Left colon (tissue), 2 donors: ENCODE data around the gene DIAPH1. TPM values are rescaled to one million over a fixed set of nuclear protein-coding genes. Genes with fewer than 3 reads are reported as not detected.

ENCODE experiments used
- ATAC-seq: fragments of 200-7000 bp; cut with Tn5 transposase; one replicate; pipeline ENCODE4 v1.9.1; 2020; ENCODE audit warnings: mild to moderate bottlenecking, moderate library complexity
- DNase-seq, 2 donors: peaks; one replicate each; pipeline ENCODE4 v3.0.0-alpha.2; 2020
- intact Hi-C, 2 donors: fragments of 100-400 bp; cut with DNase I in 1 of 2; cut with micrococcal nuclease in 1 of 2; formaldehyde crosslinking; loops; one replicate each; pipeline versions ENCODE4 v1.11.2 to v1.14.0; 2022; cut with DNase I, micrococcal nuclease
- long read RNA-seq: library from polyadenylated mRNA; unstranded; transcript quantifications from one replicate; pipeline ENCODE4 v2.0.0, GENCODE V29; 2021
- total RNA-seq, 2 donors: library from RNA; stranded (reverse); fragmentation: NEBNext Ultra II Directional; extraction: Animal tissue kit (Norgen Biotek cat#: 25700); gene quantifications; one replicate each; pipeline ENCODE4 v1.2.1, GENCODE V29; 2021
- donor health status: DM: no; HTN: no; CAD: no.
- donor health status: DM: yes; HTN: yes; CAD: no.

Gene DIAPH1
- total RNA-seq, result 100 to 1,000 TPM; 105 to 108 TPM
- long read RNA-seq, partial matches to known transcripts, result 8 of 65 reads
- long read RNA-seq, other reads (novel, unspliced or antisense), result 55 of 65 reads

GRCh38 chr5:141618804-141619554 lies at the start of gene DIAPH1:
DIAPH1 (minus strand) TSS chr5:141619000; CDS start chr5:141618914, 86 bp downstream.
- intact Hi-C loops, result no loop called here
- DNase-seq (peak; percentile 98 to 99), ATAC-seq (peak; percentile 93)

GRCh38 chr5:141665995-141666940 lies 47.5 kb upstream of the DIAPH1 start:
- intact Hi-C loops, result no loop called here
- no peak for ATAC-seq
- no peak for DNase-seq

- DNase-seq (peak; percentile 74 to 87), ATAC-seq (peak; percentile 96)
- intact Hi-C loops, result no loop called here
These were observed 46.1 kb upstream of the DIAPH1 start for GRCh38 chr5:141664733-141665461.

- ATAC-seq, result no peak
- intact Hi-C loops, result no loop called here
These were observed 44.7 kb upstream of the DIAPH1 start for GRCh38 chr5:141663506-141663905.

GRCh38 chr5:141662028-141662427 lies 43.2 kb upstream of the DIAPH1 start:
- intact Hi-C loops, result no loop called here
- DNase-seq (no peak), ATAC-seq (no peak)

More at GRCh38 chr5:141663506-141663905, 44.7 kb upstream of the DIAPH1 start:
- DNase-seq, result no peak

GRCh38 chr5:141657937-141658545 lies 39.2 kb upstream of the DIAPH1 start:
- ATAC-seq, result no peak
- intact Hi-C loops, result no loop called here

GRCh38 chr5:141657404-141657803 lies 38.6 kb upstream of the DIAPH1 start:
- ATAC-seq (no peak), DNase-seq (no peak)
- intact Hi-C loops, result no loop called here

More at GRCh38 chr5:141657937-141658545, 39.2 kb upstream of the DIAPH1 start:
- no peak for DNase-seq

GRCh38 chr5:141656396-141656795 lies 37.6 kb upstream of the DIAPH1 start:
- ATAC-seq, result no peak
- intact Hi-C loops, result no loop called here
- no peak for DNase-seq

GRCh38 chr5:141655020-141655419 lies 36.2 kb upstream of the DIAPH1 start:
- intact Hi-C loops, result no loop called here
- no peak for DNase-seq
- no peak for ATAC-seq

- ATAC-seq (no peak), DNase-seq (no peak)
- intact Hi-C loops, result no loop called here
These were observed 35.5 kb upstream of the DIAPH1 start for GRCh38 chr5:141654298-141654697.

GRCh38 chr5:141651728-141652105 lies 32.9 kb upstream of the DIAPH1 start:
- peak in 1 of 2 donors; percentile 30 for DNase-seq
- intact Hi-C loops, result no loop called here
- peak; percentile 12 for ATAC-seq

- DNase-seq (peak; percentile 89 to 94), ATAC-seq (peak; percentile 99)
- intact Hi-C loops, result no loop called here
These were observed 32.3 kb upstream of the DIAPH1 start, which contains the start of gene FCHSD1 for GRCh38 chr5:141650851-141651727. FCHSD1 (minus strand) TSS chr5:141651418; CDS start chr5:141651368, 50 bp downstream.

GRCh38 chr5:141649972-141650371 lies 31.2 kb upstream of the DIAPH1 start:
- intact Hi-C loops, result no loop called here
- no peak for ATAC-seq
- no peak for DNase-seq

GRCh38 chr5:141649056-141649688 lies 30.4 kb upstream of the DIAPH1 start:
- DNase-seq (no peak), ATAC-seq (no peak)
- intact Hi-C loops, result no loop called here

GRCh38 chr5:141647851-141648250 lies 29.1 kb upstream of the DIAPH1 start:
- DNase-seq (no peak), ATAC-seq (no peak)
- intact Hi-C loops, result no loop called here

GRCh38 chr5:141647242-141647641 lies 28.4 kb upstream of the DIAPH1 start:
- no peak for ATAC-seq
- intact Hi-C loops, result no loop called here

GRCh38 chr5:141646026-141646425 lies 27.2 kb upstream of the DIAPH1 start:
- intact Hi-C loops, result no loop called here
- DNase-seq (no peak), ATAC-seq (no peak)

More at GRCh38 chr5:141647242-141647641, 28.4 kb upstream of the DIAPH1 start:
- DNase-seq, result no peak
